Medulla oblongata (tissue), 1 donor: ENCODE data around the gene ARHGEF25.
"Not testable (repeated sequence)": the region's sequence is repeated elsewhere in the genome, so short reads cannot be mapped to it uniquely, and the experiment has no call there.

ENCODE experiments used
- DNase-seq: peaks from one replicate; pipeline ENCODE4 v3.0.0-alpha.2; 2015; ENCODE audit errors: extremely low spot score

The ARHGEF25 gene

GRCh38 chr12:57609101-57609780 lies 2.0 kb upstream of the ARHGEF25 start:
- no peak for DNase-seq

GRCh38 chr12:57609781-57610553 lies 1.3 kb upstream of the ARHGEF25 start:
- no peak for DNase-seq

- no peak for DNase-seq
Measured at GRCh38 chr12:57610554-57611107, 604 bp upstream of the ARHGEF25 start.

GRCh38 chr12:57611827-57612710 lies 834 bp downstream of the ARHGEF25 start:
- DNase-seq: no peak

- no peak for DNase-seq
Measured at GRCh38 chr12:57612711-57613426, 1.6 kb downstream of the ARHGEF25 start.

GRCh38 chr12:57613427-57614109 lies 2.3 kb downstream of the ARHGEF25 start:
- DNase-seq: no peak

GRCh38 chr12:57614178-57614947 lies 3.1 kb downstream of the ARHGEF25 start:
- no peak for DNase-seq

GRCh38 chr12:57614948-57615500 lies 3.8 kb downstream of the ARHGEF25 start:
- no peak for DNase-seq

- no peak for DNase-seq
Measured at GRCh38 chr12:57615637-57616036, 4.4 kb downstream of the ARHGEF25 start.

- no peak for DNase-seq
Measured at GRCh38 chr12:57616383-57617101, 5.3 kb downstream of the ARHGEF25 start.

- DNase-seq: no peak
Measured at GRCh38 chr12:57617942-57618341, 6.7 kb downstream of the ARHGEF25 start.

GRCh38 chr12:57618431-57618830 lies 7.2 kb downstream of the ARHGEF25 start:
- DNase-seq: not testable (repeated sequence)

- DNase-seq: no peak
Measured at GRCh38 chr12:57618966-57619433, 7.8 kb downstream of the ARHGEF25 start.

- no peak for DNase-seq
Measured at GRCh38 chr12:57619434-57620244, 8.4 kb downstream of the ARHGEF25 start.

- DNase-seq: no peak
Measured at GRCh38 chr12:57620245-57620935, 9.2 kb downstream of the ARHGEF25 start.

- DNase-seq: no peak
Measured at GRCh38 chr12:57620936-57621496, 9.8 kb downstream of the ARHGEF25 start.
